HUDEP-2 (cell line): ENCODE measurements around the gene IRS4.
A peak's percentile ranks its signal among the peaks of the same experiment; 100 is the strongest.

Experiments used
- DNase-seq, 76 experiments: peaks; one replicate each; lab custom pipeline; 2025; ENCODE audit not compliant: unreplicated experiment in 76 of 76; lab: John Stamatoyannopoulos, UW

The IRS4 gene

GRCh38 chrX:108736509-108737479 is at the start of gene IRS4:
TSS of gene IRS4 (minus strand) at chrX:108736563.
- peak in 2 of 76 experiments; percentile 0 to 2 for DNase-seq

GRCh38 chrX:108772549-108772948 is 36.2 kb upstream of the IRS4 start:
- DNase-seq = no peak

GRCh38 chrX:108763559-108763958 is 27.2 kb upstream of the IRS4 start:
- DNase-seq = no peak

- no peak for DNase-seq
These were observed 4.0 kb upstream of the IRS4 start for GRCh38 chrX:108740299-108740774.

- no peak for DNase-seq
These were observed 1.4 kb upstream of the IRS4 start for GRCh38 chrX:108737754-108738153.

- DNase-seq = peak in 2 of 76 experiments; percentile 0 to 1
These were observed 469 bp downstream of the IRS4 start for GRCh38 chrX:108735679-108736508.

- peak in 1 of 76 experiments; percentile 0 for DNase-seq
These were observed 1.2 kb downstream of the IRS4 start for GRCh38 chrX:108735091-108735678.

GRCh38 chrX:108734426-108734825 is 1.9 kb downstream of the IRS4 start:
- no peak for DNase-seq

- no peak for DNase-seq
These were observed 3.6 kb downstream of the IRS4 start for GRCh38 chrX:108732630-108733321.

- DNase-seq = no peak
These were observed 5.2 kb downstream of the IRS4 start for GRCh38 chrX:108731153-108731552.

GRCh38 chrX:108726748-108727147 is 9.6 kb downstream of the IRS4 start:
- DNase-seq = no peak

- DNase-seq = no peak
These were observed 13.8 kb downstream of the IRS4 start for GRCh38 chrX:108722561-108722960.

GRCh38 chrX:108712886-108713285 is 23.5 kb downstream of the IRS4 start:
- no peak for DNase-seq

- DNase-seq = no peak
These were observed 31.5 kb downstream of the IRS4 start for GRCh38 chrX:108704839-108705238.

- no peak for DNase-seq
These were observed 33.8 kb downstream of the IRS4 start for GRCh38 chrX:108702530-108702929.

GRCh38 chrX:108701633-108702032 is 34.7 kb downstream of the IRS4 start:
- DNase-seq = no peak

- DNase-seq = peak in 11 of 76 experiments; percentile 0 to 13 (median 5)
These were observed 37.0 kb downstream of the IRS4 start for GRCh38 chrX:108699368-108699767.

- no peak for DNase-seq
These were observed 39.7 kb downstream of the IRS4 start for GRCh38 chrX:108696690-108697089.
